Stimulated activated CD8-positive, alpha-beta memory T cell treated with anti-CD3 and anti-CD28 coated beads, Interleukin-15, amount 100 ng/mL, for 48 hours (primary cell): ENCODE data around the gene LRP6.

ENCODE experiments used
- DNase-seq, 2 donors: peaks; one replicate each; pipeline ENCODE4 v3.0.0-alpha.2; 2020; ENCODE audit warnings: low read depth in 2 of 2

Gene LRP6

DNA sequence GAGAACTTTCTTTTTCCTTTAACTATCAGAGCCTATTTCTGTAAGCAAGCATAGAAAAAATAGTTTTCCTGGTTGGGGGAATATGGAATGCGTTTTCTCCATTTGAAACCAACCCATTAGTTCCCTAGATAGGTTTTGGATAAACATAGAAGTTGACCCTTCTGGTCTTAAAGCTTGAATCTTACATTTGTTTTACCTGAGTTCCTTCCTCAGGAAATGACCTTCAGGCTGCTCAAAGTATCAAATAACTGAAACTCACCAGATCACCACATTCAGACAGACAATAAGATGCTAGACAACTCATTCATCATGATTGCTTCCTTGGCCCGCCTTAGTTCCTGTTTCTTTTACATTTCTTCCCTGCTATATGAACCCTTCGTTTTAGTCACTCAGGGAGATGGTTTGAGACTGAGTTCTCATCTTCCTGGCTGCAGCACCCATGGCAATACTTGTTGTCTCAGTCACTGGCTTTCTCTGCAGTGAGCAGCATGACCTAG is 52.2 kb downstream of the LRP6 start:
- no peak for DNase-seq

DNA sequence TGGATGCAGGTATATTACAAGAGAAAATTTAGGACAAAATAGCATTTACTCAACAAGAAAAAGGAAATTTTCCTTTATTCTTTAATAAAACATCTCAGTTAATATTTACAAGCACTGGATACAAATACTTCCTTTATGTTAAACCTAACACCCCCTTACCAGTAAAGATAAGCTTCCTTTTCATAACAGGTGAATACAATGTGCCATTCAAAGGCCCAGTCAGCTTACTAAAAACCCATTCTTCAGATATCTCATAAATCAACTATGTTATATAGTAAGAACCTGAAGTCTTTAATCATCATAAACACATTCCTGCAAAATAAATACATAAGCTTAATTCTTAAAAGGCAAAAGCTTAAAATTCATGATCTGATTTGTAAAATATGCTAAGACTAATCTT is 52.6 kb downstream of the LRP6 start:
- DNase-seq: no peak

- no peak for DNase-seq
Measured at GRCh38 chr12:12212769-12213168, 54.1 kb downstream of the LRP6 start.

DNA sequence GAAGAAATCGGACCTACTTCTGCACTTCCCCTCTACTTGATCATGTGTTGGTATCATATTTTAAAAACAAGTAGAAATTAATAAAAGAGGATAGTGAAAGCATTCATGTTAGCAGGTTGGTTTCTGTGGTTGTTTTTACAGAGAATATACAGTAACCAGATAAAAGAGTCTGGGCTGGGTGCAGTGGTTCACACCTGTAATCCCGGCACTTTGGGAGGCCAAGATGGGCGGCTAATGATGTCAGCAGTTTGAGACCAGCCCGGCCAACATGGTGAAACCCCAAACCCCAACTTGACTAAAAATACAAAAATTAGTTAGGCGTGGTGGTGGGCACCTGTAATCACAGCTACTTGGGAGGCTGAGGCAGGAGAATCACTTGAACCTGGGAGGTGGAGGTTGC is 55.9 kb downstream of the LRP6 start:
- DNase-seq: peak; percentile 19 to 31

GRCh38 chr12:12210416-12210815 is 56.4 kb downstream of the LRP6 start:
- DNase-seq: no peak

DNA sequence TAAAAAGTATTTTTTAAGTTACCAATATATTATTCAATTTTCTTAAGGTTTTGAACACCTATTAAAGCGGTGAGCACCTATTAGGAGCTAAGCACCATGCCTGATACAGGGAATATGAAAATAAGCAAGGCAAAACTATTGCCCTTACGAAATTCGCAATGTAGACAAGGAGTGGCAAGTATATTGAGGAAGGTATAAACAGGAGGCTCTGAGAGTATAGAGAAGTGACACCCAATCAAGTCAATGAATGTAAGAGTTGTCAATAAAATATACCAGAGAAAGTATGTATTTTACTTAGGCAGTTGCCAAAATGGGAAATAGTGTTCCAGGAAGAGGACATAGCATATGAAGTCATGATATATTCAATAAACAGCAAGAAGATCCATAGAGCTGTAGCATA is 57.2 kb downstream of the LRP6 start:
- DNase-seq: no peak

- no peak for DNase-seq
Measured at GRCh38 chr12:12209043-12209442, 57.8 kb downstream of the LRP6 start.

GRCh38 chr12:12207746-12208145 is 59.1 kb downstream of the LRP6 start:
- DNase-seq: no peak

DNA sequence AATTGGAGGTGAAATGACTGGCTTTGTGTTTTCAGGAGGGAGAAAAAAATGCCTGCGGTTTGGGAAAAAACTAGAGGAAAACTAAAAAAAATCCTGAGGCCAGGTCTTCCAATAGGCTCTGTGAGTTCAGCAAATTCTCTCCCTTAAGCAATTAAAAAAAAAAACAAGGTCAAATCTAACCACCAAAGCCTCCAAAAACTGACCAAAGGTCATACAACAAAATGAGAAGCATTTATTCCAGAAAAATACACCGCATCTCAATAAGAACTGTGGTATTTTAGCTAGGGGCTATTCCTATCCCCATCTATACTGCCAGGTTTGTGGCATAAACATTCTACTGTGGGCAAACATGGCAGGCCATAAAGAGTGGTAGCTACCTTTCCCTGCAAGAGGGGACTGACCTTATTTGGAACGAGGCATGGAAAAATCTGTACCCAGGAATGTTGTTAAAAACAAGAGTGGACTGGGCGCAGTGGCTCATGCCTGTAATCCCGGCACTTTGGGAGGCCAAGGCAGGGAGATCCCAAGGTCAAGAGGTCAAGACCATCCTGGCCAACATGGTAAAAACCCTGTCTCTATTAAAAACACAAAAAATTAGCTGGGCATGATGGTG is 60.0 kb downstream of the LRP6 start:
- DNase-seq: no peak

GRCh38 chr12:12202747-12203146 is 64.1 kb downstream of the LRP6 start:
- no peak for DNase-seq

GRCh38 chr12:12202105-12202504 is 64.7 kb downstream of the LRP6 start:
- DNase-seq: no peak

GRCh38 chr12:12201274-12201758 is 65.5 kb downstream of the LRP6 start:
- DNase-seq: no peak

GRCh38 chr12:12200363-12200762 is 66.5 kb downstream of the LRP6 start:
- DNase-seq: no peak

DNA sequence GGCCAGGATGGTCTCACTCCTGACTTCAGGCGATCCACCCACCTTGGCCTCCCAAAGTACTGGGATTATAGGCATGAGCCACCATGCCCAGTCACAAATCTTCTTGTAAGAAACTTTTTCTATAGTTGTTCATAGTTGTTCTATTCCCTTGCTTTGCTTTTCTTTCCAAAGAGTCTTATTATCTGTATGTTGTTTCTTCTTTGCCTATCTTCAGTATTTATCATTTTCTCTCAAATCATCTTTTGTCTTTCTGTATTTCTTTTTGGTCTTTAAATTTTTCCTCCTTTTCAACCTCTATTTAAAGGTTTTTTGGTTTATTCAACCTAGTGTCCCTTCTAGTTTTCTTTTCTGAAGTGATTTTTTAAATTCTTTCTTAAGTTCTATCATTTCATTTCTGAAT is 68.7 kb downstream of the LRP6 start:
- DNase-seq: no peak

- no peak for DNase-seq
Measured at GRCh38 chr12:12197128-12197527, 69.7 kb downstream of the LRP6 start.

DNA sequence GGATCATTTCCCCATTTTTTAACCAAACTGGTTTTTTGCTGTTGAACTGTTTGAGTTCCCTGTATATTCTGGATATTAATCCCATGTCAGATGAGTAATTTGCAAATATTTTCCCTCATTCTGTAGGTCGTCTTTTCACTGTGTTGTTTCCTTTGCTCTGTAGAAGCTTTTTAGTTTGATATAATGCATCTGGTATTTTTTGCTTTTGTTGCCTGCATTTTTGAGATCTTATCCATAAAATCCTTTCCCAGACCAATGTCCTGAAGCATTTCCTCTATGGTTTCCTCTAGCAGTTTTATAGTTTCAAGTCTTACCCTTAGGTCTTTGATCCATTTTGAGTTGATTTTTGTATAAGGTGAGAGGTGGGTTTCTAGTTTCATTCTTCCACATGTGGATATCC is 71.3 kb downstream of the LRP6 start:
- no peak for DNase-seq

GRCh38 chr12:12195081-12195480 is 71.8 kb downstream of the LRP6 start:
- no peak for DNase-seq

- no peak for DNase-seq
Measured at GRCh38 chr12:12194206-12194605, 72.6 kb downstream of the LRP6 start.

DNA sequence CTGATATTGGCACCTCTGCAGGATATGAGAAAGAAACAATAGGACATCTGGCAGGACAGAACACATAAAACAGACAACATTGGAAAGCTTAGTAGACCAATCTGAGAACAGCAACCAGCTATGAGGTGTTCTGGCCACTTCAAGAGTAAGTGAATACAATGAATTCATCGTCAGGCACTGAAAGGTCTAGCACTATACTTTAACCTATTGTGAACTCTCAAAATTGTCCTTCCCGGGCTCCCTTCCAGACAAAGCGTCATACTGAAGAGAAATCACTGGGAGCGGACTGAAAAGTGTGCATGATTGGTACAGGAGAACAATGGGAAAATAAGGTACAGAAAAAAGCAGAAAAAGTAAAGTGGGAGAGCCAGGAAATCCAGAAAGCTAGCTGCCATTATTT is 75.8 kb downstream of the LRP6 start:
- no peak for DNase-seq

- DNase-seq: no peak
Measured at GRCh38 chr12:12190087-12190809, 76.6 kb downstream of the LRP6 start.

DNA sequence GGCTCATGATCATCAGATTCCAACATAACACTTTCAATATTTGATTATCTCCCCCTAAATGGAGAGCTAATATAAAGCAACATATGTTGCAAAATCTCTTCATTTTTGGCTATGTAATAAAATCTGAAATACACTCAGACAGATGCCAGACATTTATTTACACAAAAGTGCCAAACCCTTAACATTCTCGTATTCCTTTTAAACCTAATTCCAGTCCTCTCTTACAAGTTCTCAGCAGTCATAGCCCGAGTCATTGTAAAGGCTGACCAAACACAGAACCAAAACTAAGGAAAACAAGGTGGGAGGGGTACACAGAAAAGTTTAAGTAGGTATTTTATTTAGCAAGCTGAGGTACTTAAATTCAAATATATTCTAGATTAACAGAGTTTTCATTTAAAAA is 81.4 kb downstream of the LRP6 start:
- DNase-seq: no peak

- DNase-seq: no peak
Measured at GRCh38 chr12:12182703-12183365, 84.0 kb downstream of the LRP6 start.

DNA sequence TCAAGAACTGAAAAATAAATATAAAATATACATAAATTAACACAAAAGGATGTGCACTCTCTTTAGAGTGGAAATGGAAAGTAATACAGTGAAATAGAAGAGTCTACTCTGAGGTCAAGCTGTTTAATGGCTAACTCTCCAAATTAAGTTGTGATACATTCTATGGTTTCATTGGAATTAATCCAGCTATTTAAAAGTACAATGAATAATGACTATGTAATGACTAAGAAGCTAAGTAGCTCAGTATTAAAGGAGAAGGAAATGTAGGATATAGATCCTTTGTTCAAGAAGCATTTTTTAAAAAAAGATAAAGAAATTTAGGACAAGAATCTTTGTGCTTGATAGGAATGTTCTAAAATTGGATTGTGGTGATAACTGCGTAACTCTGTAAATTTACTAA is 85.3 kb downstream of the LRP6 start:
- DNase-seq: no peak
